Measurements from ENCODE around the gene CD34. TPM values are rescaled to one million over a fixed set of nuclear protein-coding genes. Genes with fewer than 3 reads are reported as not detected.

The CD34 gene
- total and polyA plus RNA-seq, 2 experiments from 2014 or later, result 0.34 TPM; not detected in 1

DNA sequence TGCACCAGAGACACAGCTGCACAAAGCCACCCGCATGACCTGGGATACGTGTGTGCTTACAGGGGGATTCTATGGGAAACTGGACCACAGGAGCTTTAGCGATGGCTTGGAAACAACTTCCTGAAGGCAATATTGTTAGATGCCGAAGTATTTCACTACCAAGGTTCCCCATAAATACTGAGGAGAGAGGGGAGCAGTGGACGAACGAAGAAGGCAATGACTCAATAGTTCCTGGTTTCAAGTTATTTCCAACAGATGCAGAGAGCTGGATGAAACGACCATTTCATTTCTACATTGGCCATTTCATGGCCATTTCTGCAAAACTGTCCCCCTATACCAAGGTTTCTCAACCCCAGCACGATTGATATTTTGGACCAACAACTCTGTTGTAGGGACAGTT, 61.3 kb downstream of the CD34 start:
- no peak for TF ChIP-seq EZH2phosphoT487 (IDR thresholded peaks at IDR 0.05; ENCODE audit: insufficient read depth, low read depth)
- no peak for TF ChIP-seq EZH2 (IDR thresholded peaks at IDR 0.05; ENCODE audit: insufficient read depth, poor library complexity, severe bottlenecking)

DNA sequence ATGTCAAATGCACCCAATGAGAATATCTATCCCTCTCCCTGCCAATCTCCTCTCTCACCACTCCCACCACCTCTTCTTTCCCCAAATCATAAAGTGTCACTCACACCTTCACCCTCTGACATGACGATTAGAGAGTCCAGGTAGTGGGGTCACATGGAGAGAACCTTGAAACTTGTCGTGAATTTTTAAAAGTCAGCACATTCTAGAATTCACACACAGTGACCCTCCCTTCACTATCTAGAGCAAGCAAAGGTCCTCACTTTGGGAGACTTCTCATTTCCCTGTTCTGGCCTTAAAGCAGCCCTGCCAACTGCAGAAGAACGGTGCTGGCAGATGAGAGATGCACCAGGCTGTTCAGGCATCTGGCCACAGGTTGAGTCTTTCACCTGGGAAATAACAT, 61.9 kb downstream of the CD34 start:
- no peaks in the 10 kb centered on the region for H3K9me2 ChIP-seq (ENCODE audit: insufficient read depth)
- TF ChIP-seq EZH2 (IDR thresholded peaks at IDR 0.05; ENCODE audit: insufficient read depth, poor library complexity, severe bottlenecking) (no peak), EZH2phosphoT487 (IDR thresholded peaks at IDR 0.05; ENCODE audit: insufficient read depth, low read depth) (no peak)
- H3K9me3 ChIP-seq (ENCODE audit: low read depth), result no peaks in the 10 kb centered on the region
- H4K20me1 ChIP-seq (ENCODE audit: insufficient read depth), result no peaks in the 10 kb centered on the region
- no peak overlapping the region for H3K4me3 ChIP-seq
- peaks cover 25% of the 10 kb centered on the region for H3K79me2 ChIP-seq (ENCODE audit: insufficient read depth)
- H3F3A ChIP-seq (ENCODE audit: insufficient read depth), result peaks cover 6% of the 10 kb centered on the region; the same call in 1 of the 2 replicates
- in situ Hi-C loops (cut with MboI), result no loop called here
- H2AFZ ChIP-seq, result no peak overlapping the region
- DNase-seq, result no peak
- no peak overlapping the region for H3K27ac ChIP-seq
- no peak overlapping the region for H3K9ac ChIP-seq
- 71 to 87% methylated on average over 3 of the region's 3 CpGs for WGBS, 2 experiments (ENCODE audit: low coverage in 1 of 2, low lambda C conversion rate in 2 of 2, missing lambda C conversion rate in 2 of 2)
- no peaks in the 10 kb centered on the region for H3K36me3 ChIP-seq (ENCODE audit: low read depth)
- no peaks in the 10 kb centered on the region for H3K27me3 ChIP-seq (replicated peaks; ENCODE audit: insufficient read depth)
- H3K4me2 ChIP-seq (ENCODE audit: unreplicated experiment), result no peak overlapping the region
- H3K4me1 ChIP-seq (ENCODE audit: insufficient read depth), result peaks cover 10% of the 10 kb centered on the region

More for the DNA sequence above, 61.3 kb downstream of the CD34 start:
- Histone ChIP-seq H3K9ac (no peak overlapping the region), H3K27me3 (replicated peaks; ENCODE audit: insufficient read depth) (no peaks in the 10 kb centered on the region), H3K27ac (no peak overlapping the region), H3K9me3 (ENCODE audit: low read depth) (no peaks in the 10 kb centered on the region), H3K79me2 (ENCODE audit: insufficient read depth) (peaks cover 25% of the 10 kb centered on the region), H3K4me2 (ENCODE audit: unreplicated experiment) (no peak overlapping the region), H3F3A (ENCODE audit: insufficient read depth) (peaks cover 6% of the 10 kb centered on the region; the same call in 1 of the 2 replicates), H3K4me3 (no peak overlapping the region), H4K20me1 (ENCODE audit: insufficient read depth) (no peaks in the 10 kb centered on the region), H3K4me1 (ENCODE audit: insufficient read depth) (peaks cover 10% of the 10 kb centered on the region), H3K36me3 (ENCODE audit: low read depth) (no peaks in the 10 kb centered on the region), H3K9me2 (ENCODE audit: insufficient read depth) (no peaks in the 10 kb centered on the region), H2AFZ (no peak overlapping the region)
- no peak for DNase-seq
- in situ Hi-C loops (cut with MboI), result no loop called here
- WGBS, 2 experiments (ENCODE audit: low coverage in 1 of 2, low lambda C conversion rate in 2 of 2, missing lambda C conversion rate in 2 of 2), result 84 to 85% methylated on average over 8 of the region's 8 CpGs

GRCh38 chr1:207848234-207848633, 62.7 kb downstream of the CD34 start:
- peak overlapping the region; percentile 63 for H3K27ac ChIP-seq
- H3K4me3 ChIP-seq, result no peak overlapping the region
- no peaks in the 10 kb centered on the region for H3K36me3 ChIP-seq (ENCODE audit: low read depth)
- WGBS, 2 experiments (ENCODE audit: low coverage in 1 of 2, low lambda C conversion rate in 2 of 2, missing lambda C conversion rate in 2 of 2), result 43 to 52% methylated on average over 5 of the region's 5 CpGs
- peaks cover 6% of the 10 kb centered on the region; the same call in 1 of the 2 replicates for H3F3A ChIP-seq (ENCODE audit: insufficient read depth)
- no peaks in the 10 kb centered on the region for H3K27me3 ChIP-seq (replicated peaks; ENCODE audit: insufficient read depth)
- peak overlapping the region; percentile 68 for H2AFZ ChIP-seq
- in situ Hi-C loops (cut with MboI), result no loop called here
- no peaks in the 10 kb centered on the region for H3K9me3 ChIP-seq (ENCODE audit: low read depth)
- no peaks in the 10 kb centered on the region for H4K20me1 ChIP-seq (ENCODE audit: insufficient read depth)
- DNase-seq, result peak; percentile 85
- peaks cover 25% of the 10 kb centered on the region for H3K79me2 ChIP-seq (ENCODE audit: insufficient read depth)
- H3K4me1 ChIP-seq (ENCODE audit: insufficient read depth), result peaks cover 10% of the 10 kb centered on the region
- peak overlapping the region; percentile 19; the same call in 1 of the 2 replicates for H3K9ac ChIP-seq
- no peak for TF ChIP-seq EZH2phosphoT487 (IDR thresholded peaks at IDR 0.05; ENCODE audit: insufficient read depth, low read depth)
- TF ChIP-seq EZH2 (IDR thresholded peaks at IDR 0.05; ENCODE audit: insufficient read depth, poor library complexity, severe bottlenecking), result no peak
- no peak overlapping the region for H3K4me2 ChIP-seq (ENCODE audit: unreplicated experiment)
- H3K9me2 ChIP-seq (ENCODE audit: insufficient read depth), result no peaks in the 10 kb centered on the region

GRCh38 chr1:207847116-207847515, 63.8 kb downstream of the CD34 start:
- no peaks in the 10 kb centered on the region for H3K27me3 ChIP-seq (replicated peaks; ENCODE audit: insufficient read depth)
- H4K20me1 ChIP-seq (ENCODE audit: insufficient read depth), result no peaks in the 10 kb centered on the region
- no peak for DNase-seq
- peaks cover 6% of the 10 kb centered on the region; the same call in 1 of the 2 replicates for H3F3A ChIP-seq (ENCODE audit: insufficient read depth)
- TF ChIP-seq EZH2phosphoT487 (IDR thresholded peaks at IDR 0.05; ENCODE audit: insufficient read depth, low read depth) (no peak), EZH2 (IDR thresholded peaks at IDR 0.05; ENCODE audit: insufficient read depth, poor library complexity, severe bottlenecking) (no peak)
- peaks cover 10% of the 10 kb centered on the region for H3K4me1 ChIP-seq (ENCODE audit: insufficient read depth)
- no peak overlapping the region for H2AFZ ChIP-seq
- H3K4me2 ChIP-seq (ENCODE audit: unreplicated experiment), result no peak overlapping the region
- H3K4me3 ChIP-seq, result no peak overlapping the region
- H3K9me2 ChIP-seq (ENCODE audit: insufficient read depth), result no peaks in the 10 kb centered on the region
- H3K36me3 ChIP-seq (ENCODE audit: low read depth), result no peaks in the 10 kb centered on the region
- H3K27ac ChIP-seq, result no peak overlapping the region
- no peaks in the 10 kb centered on the region for H3K9me3 ChIP-seq (ENCODE audit: low read depth)
- no peak overlapping the region for H3K9ac ChIP-seq
- in situ Hi-C loops (cut with MboI), result no loop called here
- H3K79me2 ChIP-seq (ENCODE audit: insufficient read depth), result peaks cover 25% of the 10 kb centered on the region
- 85 to 88% methylated on average over 5 of the region's 5 CpGs for WGBS, 2 experiments (ENCODE audit: low coverage in 1 of 2, low lambda C conversion rate in 2 of 2, missing lambda C conversion rate in 2 of 2)
